Spleen (tissue), 11 donors: Measurements from ENCODE around the gene TMEM198. TPM values are rescaled to one million over a fixed set of nuclear protein-coding genes. Genes with fewer than 3 reads are reported as not detected.

Experiments
- DNase-seq: peaks from one replicate; pipeline ENCODE4 v3.0.0-alpha.2; 2020
- H3K27ac ChIP-seq, 8 donors: fragments of 200-600 bp; sonication (generic) in 7 of 8; 1 replicate in 4 of 8; 2 replicates in 4 of 8; pipeline versions ENCODE4 v1.5.0 to v1.8.0; 2016 to 2021; ENCODE audit warnings: inconsistent platforms in 4 of 8, mild to moderate bottlenecking in 4 of 8, moderate library complexity in 1 of 8
- H3K27me3 ChIP-seq, 7 donors: fragments of 200-600 bp; sonication (generic) in 6 of 7; replicated peaks in 1 of 7; 1 replicate in 4 of 7; 2 replicates in 3 of 7; pipeline versions ENCODE4 v1.5.0 to v1.8.0; 2016 to 2021; ENCODE audit warnings: inconsistent platforms in 3 of 7, mild to moderate bottlenecking in 1 of 7
- H3K36me3 ChIP-seq, 6 donors: fragments of 200-600 bp; sonication (generic) in 5 of 6; 1 replicate in 4 of 6; 2 replicates in 2 of 6; pipeline versions ENCODE4 v1.5.0 to v1.8.0; 2016 to 2021; ENCODE audit warnings: inconsistent platforms in 2 of 6
- H3K4me1 ChIP-seq, 6 donors: fragments of 200-600 bp; sonication (generic) in 5 of 6; 1 replicate in 3 of 6; 2 replicates in 3 of 6; pipeline versions ENCODE4 v1.5.0 to v1.8.0; 2016 to 2021; ENCODE audit warnings: inconsistent platforms in 3 of 6
- H3K4me3 ChIP-seq, 8 donors: fragments of 200-600 bp; sonication (generic) in 7 of 8; 1 replicate in 4 of 8; 2 replicates in 4 of 8; pipeline versions ENCODE4 v1.5.0 to v1.8.0; 2016 to 2021; ENCODE audit warnings: inconsistent platforms in 4 of 8, mild to moderate bottlenecking in 4 of 8, moderate library complexity in 2 of 8
- H3K9me3 ChIP-seq, 8 donors: fragments of 200-600 bp; sonication (generic) in 7 of 8; 1 replicate in 4 of 8; 2 replicates in 4 of 8; pipeline versions ENCODE4 v1.5.0 to v1.8.0; 2016 to 2021; ENCODE audit warnings: inconsistent platforms in 4 of 8
- CTCF ChIP-seq, 11 experiments: fragments of 200-600 bp in 7 of 11; fragments of 450-650 bp in 4 of 11; sonication (generic) in 4 of 11; IDR thresholded peaks in 8 of 11; conservative IDR thresholded peaks in 3 of 11; 1 replicate in 7 of 11; 2 replicates in 4 of 11; pipeline versions ENCODE4 v1.4.0 to v1.8.0; 2016 to 2021; ENCODE audit warnings: antibody characterized with exemption in 11 of 11, inconsistent platforms in 4 of 11, mild to moderate bottlenecking in 1 of 11
- POLR2A ChIP-seq, 3 donors: fragments of 450-650 bp; IDR thresholded peaks; one replicate each; pipeline ENCODE4 v1.5.1; 2017; ENCODE audit warnings: antibody characterized with exemption in 3 of 3, mild to moderate bottlenecking in 1 of 3
- POLR2AphosphoS5 ChIP-seq, 3 donors: sonication (generic); formaldehyde crosslinking; IDR thresholded peaks; one replicate each; pipeline ENCODE4 v1.5.1; 2017; ENCODE audit warnings: antibody characterized with exemption in 3 of 3
- WGBS, 5 donors: extraction: QIAGEN DNeasy Blood & Tissue Kit in 3 of 5; methylation state at CpG; one replicate each; pipeline versions ENCODE4 v1.1.5 to v1.1.7; 2013 to 2018; 5-methylcytosine and 5-hydroxymethylcytosine counted together
- intact Hi-C: fragments of 100-400 bp; cut with DNase I; formaldehyde crosslinking; loops from one replicate; pipeline ENCODE4 v1.15.0; 2023; ENCODE audit warnings: low total_unique reads
- polyA plus RNA-seq, 3 donors: library from polyadenylated mRNA; stranded (reverse); fragments of 200-250 nt; gene quantifications; one replicate each; pipeline ENCODE4 v1.2.1, GENCODE V29; 2013
- total RNA-seq, 7 donors: library from RNA; depleted of rRNA in 3 of 7; stranded (reverse); fragments of >200 nt in 3 of 7; fragmentation: NEBNext Ultra II Directional in 4 of 7; extraction: Animal tissue kit (Norgen Biotek cat#: 25700) in 4 of 7; gene quantifications; one replicate each; pipeline versions ENCODE4 v1.1.0 to v1.2.1, GENCODE V29; 2016 to 2021
- donor health status: healthy with polysubstance abuse.
- donor health status: DM: no; HTN: no; CAD: no; lungs with moderate emphysema.
- donor health status: DM: no; HTN: no; CAD: no.
- donor health status: Bipolar disorder and iron deficiency.
- donor health status: healthy.
- donor health status: DM: no; HTN: no; CAD: no.
- donor health status: DM: yes; HTN: yes; CAD: no.

TMEM198 gene
- total and polyA plus RNA-seq, 10 donors, result 0.39 to 2.8 (median 1.3) TPM

DNA sequence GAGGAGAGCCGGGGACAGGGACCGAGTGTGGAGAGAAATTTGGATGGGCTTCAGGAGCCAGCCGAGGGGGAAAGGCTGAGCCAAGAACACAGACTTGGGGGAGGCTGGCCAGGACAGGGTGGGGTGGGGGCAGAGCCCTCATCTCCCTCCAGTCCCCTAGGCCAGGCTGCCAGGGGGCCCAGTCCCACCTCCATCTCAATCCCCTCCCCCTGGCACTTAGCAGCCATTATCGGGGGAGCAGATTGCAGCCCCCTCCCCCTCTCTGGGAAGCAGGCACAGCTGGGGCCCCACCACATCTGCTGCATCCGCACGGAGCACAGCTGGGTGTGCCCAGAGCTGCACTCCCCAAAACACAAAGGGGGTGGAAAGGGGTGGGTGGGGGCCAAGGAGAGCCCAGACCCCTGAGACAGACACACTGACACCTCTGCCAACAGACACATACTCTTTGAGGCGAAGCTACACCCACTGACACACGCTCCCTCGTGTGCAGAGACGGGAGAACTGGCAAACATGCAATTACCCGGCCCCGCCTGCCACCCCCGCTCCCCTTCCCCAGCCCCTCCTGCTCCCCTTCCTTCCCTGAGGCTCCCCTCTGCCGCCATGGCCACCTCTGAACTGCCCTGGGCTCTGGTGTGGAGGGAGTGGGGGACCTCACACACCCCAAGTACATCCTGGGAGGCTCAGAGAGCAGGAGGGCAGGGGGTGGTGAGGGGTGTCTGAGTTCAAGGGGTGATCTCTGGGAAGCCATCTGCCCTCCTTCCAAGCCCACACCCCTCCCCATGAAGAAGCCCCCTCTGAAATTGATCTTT lies 34.7 kb upstream of the TMEM198 start:
- no peak for DNase-seq
- Histone ChIP-seq H3K4me3 (peak overlapping the region in 1 of 8 donors; percentile 57), H3K27ac (no peak overlapping the region), H3K27me3 (peaks cover 0 to 65% (median 49%) of the 10 kb centered on the region in 7 donors), H3K4me1 (peaks cover 4 to 44% (median 23%) of the 10 kb centered on the region in 6 donors), H3K36me3 (peaks cover 0 to 40% (median 36%) of the 10 kb centered on the region in 6 donors), H3K9me3 (no peaks in the 10 kb centered on the region)
- intact Hi-C loops, result no loop called here
- WGBS, 5 donors, result 5 to 17% (median 11%) methylated on average over 10 to 14 of the region's 14 CpGs
- TF ChIP-seq CTCF (IDR thresholded peaks at IDR 0.05 in 8 of 11, conservative IDR thresholded peaks at IDR 0.05 in 3 of 11), result no peak
- TF ChIP-seq POLR2AphosphoS5 (IDR thresholded peaks at IDR 0.05), result peak in 1 of 3 donors; percentile 2

GRCh38 chr2:219509780-219510511 lies 33.9 kb upstream of the TMEM198 start:
- Histone ChIP-seq H3K9me3 (no peaks in the 10 kb centered on the region), H3K4me3 (peak overlapping the region in 5 of 8 donors; percentile 9 to 57 (median 12)), H3K36me3 (peaks cover 0 to 32% (median 28%) of the 10 kb centered on the region in 6 donors), H3K27me3 (peaks cover 0 to 72% (median 55%) of the 10 kb centered on the region in 7 donors), H3K4me1 (peaks cover 4 to 48% (median 25%) of the 10 kb centered on the region in 6 donors), H3K27ac (no peak overlapping the region)
- TF ChIP-seq POLR2A (IDR thresholded peaks at IDR 0.05) (no peak), CTCF (IDR thresholded peaks at IDR 0.05 in 8 of 11, conservative IDR thresholded peaks at IDR 0.05 in 3 of 11) (peak in 9 of 11 experiments; percentile 12 to 76 (median 61)), POLR2AphosphoS5 (IDR thresholded peaks at IDR 0.05) (peak in 2 of 3 donors; percentile 12 to 22)
- intact Hi-C loops, result no loop called here
- WGBS, 5 donors, result 1 to 2% (median 2%) methylated on average over 23 to 26 of the region's 26 CpGs
- no peak for DNase-seq

GRCh38 chr2:219510512-219511135 lies 33.2 kb upstream of the TMEM198 start:
- peaks cover 0 to 26% (median 21%) of the 10 kb centered on the region in 6 donors for H3K36me3 ChIP-seq
- peaks cover 4 to 48% (median 25%) of the 10 kb centered on the region in 6 donors for H3K4me1 ChIP-seq
- TF ChIP-seq CTCF (IDR thresholded peaks at IDR 0.05 in 8 of 11, conservative IDR thresholded peaks at IDR 0.05 in 3 of 11) (no peak), POLR2A (IDR thresholded peaks at IDR 0.05) (no peak), POLR2AphosphoS5 (IDR thresholded peaks at IDR 0.05) (no peak)
- 17 to 31% (median 27%) methylated on average over 22 of the region's 22 CpGs for WGBS, 5 donors
- H3K4me3 ChIP-seq, result peak overlapping the region in 1 of 8 donors; percentile 57
- DNase-seq, result no peak
- no peaks in the 10 kb centered on the region for H3K9me3 ChIP-seq
- no peak overlapping the region for H3K27ac ChIP-seq
- H3K27me3 ChIP-seq, result peaks cover 0 to 79% (median 60%) of the 10 kb centered on the region in 7 donors
- intact Hi-C loops, result no loop called here
